EL (cell line): ENCODE measurements around the gene CFAP46.
A peak's percentile ranks its signal among the peaks of the same experiment; 100 is the strongest.
"Not testable (repeated sequence)": the region's sequence is repeated elsewhere in the genome, so short reads cannot be mapped to it uniquely, and the experiment has no call there.

Source experiments
- DNase-seq: peaks from one replicate; pipeline ENCODE4 v3.0.0-alpha.2; 2016

CFAP46 gene

GRCh38 chr10:132912713-132913558, 29.4 kb downstream of the CFAP46 start:
- no peak for DNase-seq

DNA sequence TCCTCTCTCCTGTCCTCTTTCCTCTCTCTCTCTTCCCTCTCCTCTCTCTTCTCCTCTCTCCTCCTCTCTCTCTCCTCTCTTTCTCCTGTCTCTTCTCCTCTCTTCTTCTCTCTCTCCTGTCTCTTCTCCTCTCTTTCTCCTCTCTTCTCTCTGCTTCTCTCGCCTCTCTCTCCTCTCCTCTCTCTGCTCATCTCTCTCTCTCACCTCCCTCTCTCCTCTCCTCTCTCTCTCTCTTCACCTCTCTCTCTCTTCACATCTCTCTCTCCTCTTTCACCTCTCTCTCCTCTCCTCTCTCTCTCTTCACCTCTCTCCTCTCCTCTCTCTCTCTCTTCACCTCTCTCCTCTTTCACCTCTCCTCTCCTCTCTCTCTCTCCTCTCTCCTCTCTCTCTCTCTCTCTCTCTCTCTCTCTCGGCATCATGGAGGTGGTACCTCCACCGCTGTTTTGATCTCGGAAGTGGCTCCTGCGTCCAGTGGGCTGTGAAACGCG, 30.1 kb downstream of the CFAP46 start:
- no peak for DNase-seq

GRCh38 chr10:132911786-132912097, 30.6 kb downstream of the CFAP46 start:
- no peak for DNase-seq

GRCh38 chr10:132910901-132911785, 31.2 kb downstream of the CFAP46 start:
- no peak for DNase-seq

DNA sequence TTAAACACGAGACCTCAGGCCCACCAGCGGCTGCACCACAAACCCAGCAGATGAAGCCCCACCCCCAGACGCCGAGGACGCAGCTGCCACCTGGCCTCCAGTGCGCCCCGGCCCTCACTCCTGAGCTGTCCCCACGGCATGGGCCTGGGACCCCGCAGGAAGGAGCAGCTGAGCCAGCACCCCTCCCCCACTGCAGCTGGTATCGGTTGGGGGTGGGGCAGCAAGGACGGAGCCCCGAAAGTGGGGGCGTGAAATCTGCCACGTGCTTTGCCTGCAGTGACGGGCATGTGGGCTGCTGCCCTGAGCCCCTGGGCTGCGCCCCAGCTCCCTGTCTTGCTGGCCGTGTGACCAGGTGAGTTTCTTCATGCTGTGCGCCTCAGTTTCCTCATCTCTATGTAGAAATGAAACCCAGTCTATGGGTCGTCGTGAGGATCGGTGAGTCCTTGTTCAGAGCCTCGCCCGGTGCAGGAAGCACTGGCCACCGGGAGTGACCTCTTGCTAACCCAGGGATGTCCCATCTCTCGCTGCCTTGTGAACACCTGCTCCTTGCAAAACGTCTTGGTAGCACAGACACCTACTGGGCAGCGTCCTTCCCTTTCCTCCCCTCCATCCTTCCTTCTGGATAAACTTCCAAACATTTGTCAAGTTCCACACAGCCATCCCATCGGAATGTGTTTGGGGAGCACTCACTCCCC, 32.0 kb downstream of the CFAP46 start:
- DNase-seq: no peak

GRCh38 chr10:132909491-132910071, 32.8 kb downstream of the CFAP46 start:
- no peak for DNase-seq

DNA sequence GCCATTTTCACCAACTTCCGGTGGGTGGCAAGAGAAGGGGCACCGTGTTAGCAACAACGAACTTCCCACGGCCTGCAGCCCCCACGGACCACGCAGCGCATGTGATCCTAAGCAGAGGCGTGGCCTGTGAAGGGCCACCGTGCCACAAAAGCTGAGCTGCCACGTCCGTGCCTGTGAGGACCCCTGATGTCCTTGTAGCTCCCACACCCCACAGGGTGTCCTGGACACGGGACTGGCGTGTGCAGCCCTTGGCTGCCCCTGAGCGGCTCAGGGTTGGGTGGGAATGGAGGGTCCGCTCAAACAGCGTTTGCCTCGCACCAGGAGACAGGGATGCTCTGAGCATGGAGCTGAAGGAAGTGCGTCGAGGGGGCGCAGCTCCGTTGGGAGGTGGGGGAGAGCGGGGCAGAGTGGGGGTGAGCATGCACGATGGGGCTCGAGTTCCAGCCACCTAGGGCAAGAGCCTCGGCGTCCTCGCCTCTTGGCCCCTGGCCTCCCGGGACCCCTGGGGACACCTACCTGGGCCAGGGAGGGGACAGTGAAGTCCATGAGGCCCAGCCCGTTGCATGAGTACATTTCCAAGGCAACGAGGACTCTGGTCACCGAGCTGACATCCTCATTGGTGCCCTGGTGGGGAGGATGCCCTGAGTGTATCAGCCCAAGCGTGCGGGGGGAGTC, 33.6 kb downstream of the CFAP46 start:
- no peak for DNase-seq

DNA sequence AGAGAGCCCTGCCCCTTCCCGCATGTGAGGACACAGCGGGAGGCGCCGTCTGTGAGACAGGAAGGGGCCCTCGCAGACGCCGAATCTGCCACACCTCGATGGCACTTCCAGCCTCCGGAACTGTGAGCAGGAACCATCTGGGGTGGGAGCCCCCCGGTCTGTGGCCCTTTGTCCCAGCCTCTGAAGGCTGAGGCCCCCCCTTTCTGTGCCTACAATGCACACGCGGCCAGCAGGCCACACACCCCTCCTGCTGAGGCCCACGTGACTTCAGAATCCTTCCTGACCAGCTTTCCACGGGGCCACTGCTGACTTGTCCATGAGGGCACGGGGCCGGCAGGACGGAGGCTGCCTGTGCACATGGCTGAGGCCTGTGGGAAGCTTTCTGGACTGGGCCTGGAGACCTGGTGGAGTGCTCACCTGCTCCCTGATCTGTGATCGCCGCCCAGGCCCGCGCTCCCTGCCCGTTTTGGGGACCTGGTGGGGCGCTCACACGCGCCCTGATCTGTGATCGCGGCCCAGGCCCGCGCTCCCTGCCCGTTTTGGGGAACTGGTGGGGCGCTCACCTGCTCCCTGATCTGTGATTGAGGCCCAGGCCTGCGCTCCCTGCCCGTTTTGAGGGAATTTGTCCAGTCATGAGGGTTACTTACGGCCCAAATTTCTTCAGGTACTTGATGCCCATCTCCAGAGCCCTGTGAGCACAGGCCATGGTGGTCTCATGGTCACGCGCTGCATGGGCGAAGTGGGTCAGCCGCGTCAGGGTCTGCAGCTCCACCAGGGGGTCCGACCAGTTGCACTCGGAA, 34.3 kb downstream of the CFAP46 start:
- DNase-seq: no peak

- DNase-seq: no peak
Measured at GRCh38 chr10:132906836-132907235, 35.5 kb downstream of the CFAP46 start.

DNA sequence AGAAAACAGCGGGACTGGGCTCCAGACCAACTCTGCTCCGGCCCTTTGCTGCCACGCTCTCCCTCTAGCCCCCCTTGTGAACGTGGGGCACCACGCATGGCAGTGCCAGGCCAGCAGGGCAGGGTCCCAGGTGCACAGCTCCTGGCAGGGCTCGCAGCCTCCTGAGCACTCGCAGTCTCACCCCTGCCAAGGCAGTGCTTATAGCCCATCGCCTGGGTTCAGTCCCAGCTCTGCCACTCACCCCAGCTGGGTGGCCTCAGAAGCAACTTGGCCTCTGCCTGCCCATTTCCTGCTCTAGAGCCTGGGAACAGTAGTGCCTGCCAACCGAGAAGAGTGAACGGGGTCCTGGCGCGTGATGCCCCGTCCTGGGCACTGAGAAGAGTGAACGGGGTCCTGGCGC, 36.3 kb downstream of the CFAP46 start:
- no peak for DNase-seq

DNA sequence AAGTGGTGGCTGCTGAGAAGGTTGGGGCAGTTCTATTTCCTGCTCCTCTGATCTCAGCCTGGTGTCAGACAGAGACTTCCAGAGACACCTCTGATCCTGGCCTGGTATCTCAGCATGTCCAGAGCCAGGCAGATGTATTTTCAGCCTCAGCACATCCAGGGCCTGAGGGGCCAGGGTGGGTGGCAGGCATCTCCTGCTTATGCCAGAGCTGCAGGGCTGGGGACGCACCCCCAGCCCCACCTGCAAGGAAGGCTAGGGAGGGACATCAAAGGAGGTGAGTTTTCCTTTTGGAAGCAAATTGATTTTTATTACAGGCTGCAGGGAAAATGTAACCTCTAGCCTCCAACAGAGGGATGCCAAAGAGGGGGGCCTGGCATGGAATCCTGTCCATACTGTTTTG, 36.7 kb downstream of the CFAP46 start:
- no peak for DNase-seq

DNA sequence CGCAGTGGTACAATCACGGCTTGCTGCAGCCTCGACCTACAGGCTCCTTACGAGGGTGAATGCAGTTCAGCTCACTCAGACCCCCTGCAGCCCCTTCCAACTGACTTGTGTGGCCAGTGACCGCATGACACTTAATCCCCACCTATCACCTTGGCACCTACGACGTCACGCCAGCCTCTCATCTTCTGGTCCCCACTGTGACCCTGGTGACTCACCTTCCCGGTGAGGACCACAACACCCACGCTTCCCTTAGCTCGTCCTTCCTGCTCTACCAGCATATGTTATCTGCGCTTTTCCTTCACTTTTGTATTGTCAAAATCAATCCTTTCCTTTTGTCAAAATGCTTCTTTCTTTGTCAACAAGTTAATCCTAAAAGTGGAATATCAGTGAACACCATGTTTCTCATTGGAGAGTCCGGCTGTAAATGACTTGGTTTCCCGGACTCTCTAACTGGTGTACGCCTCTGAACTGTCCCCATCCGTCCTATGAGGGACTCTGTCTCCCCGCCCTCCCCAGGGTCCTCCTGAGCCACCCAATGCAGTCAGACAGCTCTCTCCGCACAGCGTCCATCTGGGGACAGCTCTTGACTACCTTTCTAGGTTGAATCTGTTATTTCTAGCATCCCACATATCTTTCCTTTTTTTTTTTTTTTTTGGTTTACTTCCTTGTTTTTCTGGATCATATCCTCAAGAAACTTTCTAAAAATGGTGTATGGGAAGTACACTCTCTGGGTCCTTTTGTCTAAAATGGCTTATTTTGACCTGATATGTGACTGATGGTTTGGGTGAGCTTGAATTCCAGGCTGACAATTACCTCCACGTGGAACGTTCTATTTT, 37.3 kb downstream of the CFAP46 start:
- DNase-seq: no peak

- DNase-seq: peak; percentile 29
Measured at GRCh38 chr10:132904181-132904813, 38.1 kb downstream of the CFAP46 start.

DNA sequence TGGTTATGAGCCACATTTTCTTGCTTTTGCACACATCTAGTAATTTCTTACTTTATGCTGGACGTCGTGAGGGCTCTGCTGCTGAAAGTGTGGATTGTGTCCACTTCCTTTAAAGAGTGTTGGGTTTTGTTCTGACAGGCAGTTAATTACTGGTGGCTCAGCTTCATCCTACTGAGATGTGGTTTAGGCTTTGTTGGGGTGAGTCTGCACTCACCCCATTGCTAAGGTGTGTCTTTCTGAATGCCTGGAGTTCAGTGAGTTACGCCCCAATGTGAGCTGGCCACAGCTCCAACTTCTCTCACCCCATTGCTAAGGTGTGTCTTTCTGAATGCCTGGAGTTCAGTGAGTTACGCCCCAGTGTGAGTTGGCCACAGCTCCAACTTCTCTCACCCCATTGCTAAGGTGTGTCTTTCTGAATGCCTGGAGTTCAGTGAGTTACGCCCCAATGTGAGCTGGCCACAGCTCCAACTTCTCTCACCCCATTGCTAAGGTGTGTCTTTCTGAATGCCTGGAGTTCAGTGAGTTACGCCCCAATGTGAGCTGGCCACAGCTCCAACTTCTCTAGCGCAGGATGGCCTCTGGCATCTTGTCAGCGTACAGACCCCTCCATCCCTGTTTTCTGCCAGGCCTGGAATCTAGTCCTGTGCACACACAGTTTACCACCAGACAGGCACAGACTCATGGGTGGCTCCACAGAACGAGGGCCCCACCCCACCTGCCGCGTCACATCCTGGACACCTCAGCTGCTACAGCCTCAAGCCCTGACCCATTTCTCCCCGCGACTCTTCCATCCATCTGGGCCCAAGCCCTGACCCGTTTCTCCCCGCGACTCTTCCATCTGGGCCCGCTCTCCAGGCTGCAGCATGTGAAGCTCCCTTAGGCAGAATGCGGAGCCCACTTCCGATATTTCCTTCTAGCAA, 39.5 kb downstream of the CFAP46 start:
- not testable (repeated sequence) for DNase-seq

DNA sequence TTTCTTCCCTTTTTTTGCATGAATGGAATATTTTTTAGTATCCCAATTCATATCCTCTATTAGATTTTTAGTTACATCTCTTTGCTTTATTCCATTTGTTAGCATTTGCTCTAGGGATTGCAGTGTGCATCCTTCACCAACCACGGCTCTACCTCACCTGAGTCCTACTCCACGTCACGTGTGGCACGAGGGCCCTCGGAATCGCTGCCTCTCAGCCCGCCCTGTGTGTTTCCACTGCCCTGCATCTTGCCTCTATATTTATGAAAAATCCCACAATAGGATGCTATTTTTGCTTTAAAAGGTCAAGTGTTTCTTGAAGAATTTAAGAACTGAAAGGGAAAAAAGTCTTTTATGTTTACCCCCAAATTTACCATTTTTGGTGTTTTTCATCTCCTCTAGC, 41.0 kb downstream of the CFAP46 start:
- no peak for DNase-seq

DNA sequence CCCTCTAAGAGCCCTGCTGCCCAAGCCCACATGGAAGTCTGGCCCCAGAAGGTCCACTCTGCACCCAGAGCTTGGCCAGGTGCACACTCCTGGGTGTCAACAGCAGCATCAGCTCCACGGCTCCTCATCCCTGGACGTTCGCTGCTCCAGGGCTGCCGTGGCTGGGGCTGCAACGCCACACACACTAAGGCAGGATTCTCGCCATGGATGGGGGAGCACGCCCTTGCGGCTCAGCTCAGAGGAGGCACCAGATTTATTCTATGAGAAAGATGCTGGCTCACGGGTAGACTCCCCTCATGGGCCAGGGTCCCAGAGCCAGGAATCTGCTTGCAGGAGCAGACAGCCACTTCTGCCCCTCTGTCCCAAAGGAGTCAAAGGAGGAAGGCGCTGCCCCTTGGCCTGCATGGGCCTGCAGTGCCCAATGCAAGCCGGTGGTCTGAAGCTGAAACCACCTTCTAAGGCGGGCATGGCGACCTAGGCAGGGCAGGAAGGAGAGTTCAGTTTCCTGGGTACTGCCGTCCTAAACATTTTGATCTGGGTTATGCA, 42.1 kb downstream of the CFAP46 start:
- no peak for DNase-seq

- DNase-seq: no peak
Measured at GRCh38 chr10:132899751-132900065, 42.7 kb downstream of the CFAP46 start.

GRCh38 chr10:132899054-132899750, 43.2 kb downstream of the CFAP46 start:
- DNase-seq: no peak
